Kidney epithelial cell (primary cell): ENCODE measurements around the gene ZFAND3. TPM values are rescaled to one million over a fixed set of nuclear protein-coding genes. Genes with fewer than 3 reads are reported as not detected.

ENCODE experiments used
- DNase-seq: peaks from one replicate; pipeline ENCODE4 v3.0.0-alpha.2; 2010; ENCODE audit warnings: low read depth
- H3K27me3 ChIP-seq: 2 replicates; pipeline ENCODE4 v1.6.0; 2011; ENCODE audit warnings: low read length; ENCODE audit not compliant: control insufficient read depth, insufficient read depth
- H3K36me3 ChIP-seq: 2 replicates; pipeline ENCODE4 v1.5.1; 2011; ENCODE audit warnings: low read length; ENCODE audit not compliant: control insufficient read depth, insufficient read depth
- H3K4me3 ChIP-seq: 2 replicates; pipeline ENCODE4 v1.5.1; 2011; ENCODE audit warnings: low read depth, mild to moderate bottlenecking, control low read depth, low read length
- total RNA-seq: library from RNA; depleted of rRNA; stranded (reverse); fragments of >200 nt; gene quantifications from 2 replicates; pipeline ENCODE4 v1.2.3, GENCODE V29; 2015
- TF ChIP-seq, protein P1 (sequence below): IDR thresholded peaks from 2 replicates; pipeline ENCODE4 v1.5.1; 2011; ENCODE audit warnings: mild to moderate bottlenecking, moderate library complexity, low read length, control low read depth, inconsistent platforms; ENCODE audit not compliant: insufficient read depth, poor library complexity, severe bottlenecking

The ZFAND3 gene
- total RNA-seq, 1 donor from 2014 or later = 49.4 TPM

DNA sequence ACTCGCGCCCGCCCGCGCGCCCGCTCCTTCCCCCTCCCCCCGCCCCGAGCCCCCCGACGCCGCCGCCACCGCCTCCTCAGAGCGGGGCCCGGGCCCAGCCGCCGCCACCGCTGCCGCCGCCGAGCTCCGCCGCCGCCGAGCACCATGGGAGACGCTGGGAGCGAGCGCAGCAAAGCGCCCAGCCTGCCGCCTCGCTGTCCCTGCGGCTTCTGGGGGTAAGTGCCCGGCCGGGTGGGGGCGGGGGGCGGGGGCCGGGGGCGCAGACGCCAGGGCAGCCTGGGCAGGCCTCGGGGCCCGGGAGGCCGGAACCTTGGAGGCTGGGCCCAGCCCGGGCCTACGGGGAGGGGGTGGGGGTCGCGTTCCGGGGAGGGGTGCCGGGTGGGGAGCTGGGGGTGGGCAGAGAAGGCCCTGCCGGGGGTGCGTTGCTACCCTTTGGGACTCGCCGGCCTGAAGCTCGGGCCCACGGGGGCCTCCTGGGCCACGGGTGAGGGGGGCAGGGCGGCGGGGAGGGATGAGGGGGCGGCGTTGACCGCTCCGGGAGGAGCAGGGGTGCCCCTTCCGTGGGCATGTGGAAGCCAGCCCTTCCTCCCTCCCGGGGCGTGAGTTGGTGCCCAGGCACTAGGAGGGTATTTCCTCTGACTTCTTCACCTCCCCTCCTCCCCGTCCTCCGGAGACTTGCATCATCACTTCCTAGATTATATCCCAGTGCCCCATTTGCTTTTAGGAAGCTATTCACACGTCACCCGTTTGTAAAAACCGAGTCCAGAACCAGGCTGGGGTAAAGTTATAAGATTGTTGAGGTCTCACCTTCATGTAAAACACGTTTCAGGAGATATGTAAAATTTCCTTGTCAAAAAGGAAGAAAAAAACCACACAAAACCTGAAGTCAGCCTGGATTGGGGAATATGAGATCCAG, 533 bp downstream of the ZFAND3 start:
- TF ChIP-seq, protein P1, sequence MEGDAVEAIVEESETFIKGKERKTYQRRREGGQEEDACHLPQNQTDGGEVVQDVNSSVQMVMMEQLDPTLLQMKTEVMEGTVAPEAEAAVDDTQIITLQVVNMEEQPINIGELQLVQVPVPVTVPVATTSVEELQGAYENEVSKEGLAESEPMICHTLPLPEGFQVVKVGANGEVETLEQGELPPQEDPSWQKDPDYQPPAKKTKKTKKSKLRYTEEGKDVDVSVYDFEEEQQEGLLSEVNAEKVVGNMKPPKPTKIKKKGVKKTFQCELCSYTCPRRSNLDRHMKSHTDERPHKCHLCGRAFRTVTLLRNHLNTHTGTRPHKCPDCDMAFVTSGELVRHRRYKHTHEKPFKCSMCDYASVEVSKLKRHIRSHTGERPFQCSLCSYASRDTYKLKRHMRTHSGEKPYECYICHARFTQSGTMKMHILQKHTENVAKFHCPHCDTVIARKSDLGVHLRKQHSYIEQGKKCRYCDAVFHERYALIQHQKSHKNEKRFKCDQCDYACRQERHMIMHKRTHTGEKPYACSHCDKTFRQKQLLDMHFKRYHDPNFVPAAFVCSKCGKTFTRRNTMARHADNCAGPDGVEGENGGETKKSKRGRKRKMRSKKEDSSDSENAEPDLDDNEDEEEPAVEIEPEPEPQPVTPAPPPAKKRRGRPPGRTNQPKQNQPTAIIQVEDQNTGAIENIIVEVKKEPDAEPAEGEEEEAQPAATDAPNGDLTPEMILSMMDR = no peak
- DNase-seq = peak; percentile 29
- H3K4me3 ChIP-seq = peak overlapping the region; percentile 73
- H3K27me3 ChIP-seq = no peaks in the 10 kb centered on the region
- no peaks in the 10 kb centered on the region for H3K36me3 ChIP-seq

DNA sequence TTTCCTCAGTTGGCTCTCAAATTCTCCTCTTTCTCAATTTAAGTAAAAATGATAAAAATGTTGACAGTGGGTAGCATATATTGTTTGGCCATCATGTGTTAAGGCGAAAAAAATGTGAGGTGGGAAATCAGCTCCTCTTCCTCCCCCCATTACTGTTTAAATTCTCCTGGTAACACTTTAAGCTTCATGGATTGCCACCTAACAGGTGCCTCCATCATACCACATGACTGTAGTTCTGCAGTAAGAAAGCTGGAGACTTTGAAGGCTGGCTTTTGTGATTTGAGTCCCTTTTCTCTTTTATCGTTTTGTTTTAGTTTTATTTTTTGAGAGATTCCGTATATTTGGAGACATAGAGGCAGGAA, 1.2 kb downstream of the ZFAND3 start:
- TF ChIP-seq, protein P1 = no peak
- H3K36me3 ChIP-seq = no peaks in the 10 kb centered on the region
- peak overlapping the region; percentile 73 for H3K4me3 ChIP-seq
- no peaks in the 10 kb centered on the region for H3K27me3 ChIP-seq
- no peak for DNase-seq

DNA sequence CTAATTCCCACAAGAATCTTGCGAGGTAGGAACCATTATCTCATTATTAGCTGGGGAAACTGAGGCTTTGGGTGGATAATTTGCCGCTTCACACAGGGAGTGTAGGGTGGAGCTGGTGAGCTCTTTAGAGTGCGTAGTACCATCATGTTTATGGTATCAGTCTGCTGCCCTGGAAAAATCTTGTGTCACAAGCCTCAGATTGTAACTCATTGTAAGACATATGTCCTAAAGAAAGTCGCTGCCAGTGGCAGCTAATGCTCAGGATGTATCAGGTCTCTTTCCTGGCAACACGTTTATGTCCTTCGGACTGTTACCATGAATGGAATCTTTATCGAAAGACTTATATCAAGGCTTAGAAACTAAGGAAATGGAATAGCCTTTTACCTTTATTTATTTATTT, 1.9 kb downstream of the ZFAND3 start:
- Histone ChIP-seq H3K27me3 (no peaks in the 10 kb centered on the region), H3K36me3 (no peaks in the 10 kb centered on the region), H3K4me3 (no peak overlapping the region)
- DNase-seq = no peak
- TF ChIP-seq, protein P1 = no peak

DNA sequence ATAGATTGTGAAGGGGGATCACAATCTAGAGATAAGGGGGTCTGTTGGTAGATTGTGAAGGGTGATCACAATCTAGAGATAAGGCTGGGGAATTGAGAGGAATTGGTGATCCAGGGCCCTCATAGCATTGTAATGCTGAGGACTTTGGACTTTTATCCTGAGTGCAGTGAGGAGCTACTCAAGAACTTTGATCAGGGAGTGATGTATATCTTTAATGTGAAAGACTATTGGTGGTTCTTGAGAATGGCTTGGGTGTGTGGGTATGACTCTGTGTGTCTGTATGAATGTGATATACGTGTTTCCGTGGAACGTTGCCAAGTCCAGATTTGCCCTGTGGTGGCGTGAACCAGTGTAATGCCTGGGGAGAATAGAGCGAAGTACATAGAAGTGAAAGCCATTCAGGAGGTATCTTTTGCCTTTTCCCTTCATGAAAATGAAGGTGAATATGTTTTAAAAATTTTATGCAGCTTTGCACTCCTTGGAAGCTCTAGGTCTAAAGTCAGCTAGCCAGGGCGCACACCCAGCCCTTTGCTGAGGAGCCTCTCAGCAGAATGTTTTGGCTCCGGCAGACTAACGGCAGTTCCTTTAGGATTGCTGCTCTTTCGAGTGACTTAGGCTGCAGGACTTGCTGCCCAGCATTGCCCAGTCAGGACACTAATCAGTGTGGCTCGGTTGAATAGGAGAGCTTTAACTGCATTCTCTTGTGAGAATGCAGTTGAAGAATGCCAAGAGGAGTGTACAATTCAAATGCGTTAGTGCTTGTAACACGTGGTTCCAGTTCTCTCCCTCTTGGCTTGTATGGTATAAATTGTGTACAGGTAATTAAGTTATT, 3.5 kb downstream of the ZFAND3 start:
- Histone ChIP-seq H3K27me3 (no peaks in the 10 kb centered on the region), H3K36me3 (no peaks in the 10 kb centered on the region), H3K4me3 (no peak overlapping the region)
- TF ChIP-seq, protein P1 = no peak
- DNase-seq = no peak

DNA sequence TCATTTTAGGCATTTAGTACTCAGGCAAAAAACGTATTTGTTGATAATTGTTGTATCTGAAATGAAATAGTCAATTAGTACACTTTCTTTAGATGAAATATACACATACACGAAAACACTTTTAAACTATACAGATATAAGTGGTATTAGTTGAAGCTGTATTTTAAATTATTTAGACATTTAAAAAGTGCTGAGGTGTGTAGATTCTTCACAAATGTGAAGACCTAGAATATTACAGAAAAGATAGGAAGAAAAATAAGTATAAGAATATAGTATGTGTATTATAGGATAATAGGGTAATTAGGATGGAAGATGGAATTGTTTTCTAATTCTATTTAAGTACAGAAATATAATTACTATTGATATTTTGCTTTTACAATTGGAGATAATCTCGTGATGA, 4.6 kb downstream of the ZFAND3 start:
- Histone ChIP-seq H3K4me3 (no peak overlapping the region), H3K27me3 (no peaks in the 10 kb centered on the region), H3K36me3 (no peaks in the 10 kb centered on the region)
- DNase-seq = no peak
- TF ChIP-seq, protein P1 = no peak
